ENCODE data around the gene COMTD1.
"Not testable (repeated sequence)": the region's sequence is repeated elsewhere in the genome, so short reads cannot be mapped to it uniquely, and the experiment has no call there.

The COMTD1 gene

DNA sequence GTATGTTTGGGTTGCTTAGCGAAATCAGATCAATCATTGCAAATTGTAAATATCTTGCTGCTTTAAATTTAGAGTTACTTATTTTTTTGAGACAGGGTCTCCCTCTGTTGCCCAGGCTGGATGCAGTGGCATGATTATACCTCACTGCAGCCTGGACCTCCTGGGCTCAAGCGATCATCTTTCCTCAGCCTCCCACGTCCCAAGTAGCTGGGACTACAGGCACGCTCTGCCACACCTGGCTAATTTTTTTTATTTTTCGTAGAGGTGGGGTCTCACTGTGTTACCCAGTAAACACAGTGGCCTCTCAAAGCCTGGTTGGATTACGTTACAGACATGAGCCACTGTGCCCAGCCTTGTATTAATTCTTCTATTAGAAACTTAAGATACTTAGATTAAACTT, 23.4 kb downstream of the COMTD1 start:
- DNase-seq: no peak

DNA sequence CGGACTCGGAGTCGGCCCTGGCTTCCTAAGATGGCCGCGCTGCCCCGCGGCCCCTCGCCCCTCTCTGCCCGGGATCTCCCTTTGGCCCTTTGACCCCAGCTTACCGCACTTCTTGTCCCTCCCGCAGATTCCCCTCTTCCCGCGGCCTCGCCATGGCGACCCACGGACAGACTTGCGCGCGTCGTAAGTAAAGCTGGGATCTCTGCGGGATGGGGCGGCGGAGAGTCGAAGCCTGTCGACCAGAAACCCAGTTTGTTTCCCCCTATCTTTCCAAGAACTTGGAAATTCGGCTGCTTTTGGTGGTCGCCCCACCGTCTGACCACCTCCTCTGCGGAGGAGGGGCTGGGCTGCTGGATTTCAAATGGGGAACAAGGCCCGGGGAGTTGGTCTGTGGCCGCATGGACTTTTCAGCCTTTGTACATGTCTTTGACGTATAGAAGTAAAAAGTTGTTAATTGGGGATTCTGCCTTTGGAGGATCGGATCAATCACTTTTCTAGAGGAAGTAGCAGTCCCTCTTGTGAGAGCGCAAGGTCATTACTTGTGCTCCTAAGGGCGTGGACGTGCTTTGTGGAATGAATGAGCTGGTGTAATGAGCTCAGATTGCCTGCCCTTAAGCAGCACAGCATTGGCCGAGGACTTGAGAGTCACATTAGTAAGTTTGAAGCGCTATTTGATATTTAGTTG, 24.6 kb downstream of the COMTD1 start:
- no peak for DNase-seq

DNA sequence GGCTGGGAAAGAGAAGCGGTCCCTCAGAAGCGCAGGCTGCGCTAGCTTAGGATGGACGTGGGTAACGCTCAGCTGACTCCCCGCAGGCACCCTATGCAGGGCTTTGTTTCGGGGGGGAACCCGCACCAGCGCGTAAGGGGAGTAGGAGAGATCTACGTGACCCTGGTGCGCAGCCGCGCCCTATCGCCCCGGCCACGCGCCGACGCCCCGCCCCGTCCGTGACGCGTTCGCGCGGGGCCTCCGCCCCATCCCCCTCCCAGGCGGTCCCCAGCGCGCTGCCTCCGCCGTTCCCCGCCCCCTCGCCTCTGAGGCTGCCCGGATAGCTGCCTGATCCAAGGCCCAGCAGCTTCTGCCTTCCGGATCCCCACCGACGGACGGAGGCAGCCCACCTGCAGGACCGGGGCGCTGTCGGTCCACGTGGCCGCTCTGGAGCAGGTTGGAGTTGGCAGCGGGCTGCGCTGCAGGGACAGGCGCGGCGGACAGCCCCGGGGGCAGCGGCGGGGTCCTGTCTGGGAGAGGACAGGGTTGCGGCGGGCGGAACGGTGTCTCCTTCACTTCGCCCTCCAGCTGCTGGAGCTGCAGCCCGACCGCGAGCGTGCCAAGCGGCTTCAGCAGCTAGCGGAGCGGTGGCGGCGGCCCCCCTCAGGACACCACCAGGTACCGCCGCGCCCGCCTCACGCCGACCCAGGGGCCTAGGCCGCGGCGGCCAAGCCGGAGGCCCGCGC, 25.3 kb downstream of the COMTD1 start, which contains the start of gene VDAC2:
VDAC2 (plus strand) TSS at position 515 of the 725 bp plus-strand sequence. CDS start 363 bp downstream, outside the sequence.
- peak; percentile 87 for DNase-seq

DNA sequence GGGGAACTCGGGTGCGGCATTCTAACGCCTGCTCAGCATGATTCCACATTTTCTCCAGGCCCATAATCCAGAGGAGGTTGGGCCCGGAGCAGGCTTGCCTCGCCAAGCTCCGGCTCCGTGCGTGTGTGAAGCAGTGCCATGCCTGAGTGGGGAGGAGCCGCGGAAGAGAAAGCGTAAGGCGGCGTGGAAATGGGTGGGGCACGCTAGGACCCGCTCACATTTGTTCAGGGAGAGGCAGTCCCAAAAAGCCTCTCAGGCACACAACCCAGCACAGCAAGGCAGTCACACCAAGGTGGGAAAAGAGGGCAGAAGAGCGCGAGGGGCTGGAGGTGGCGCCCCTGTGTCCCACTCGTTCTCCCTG, 25.9 kb downstream of the COMTD1 start:
- peak; percentile 35 for DNase-seq

GRCh38 chr10:75209086-75209920, 26.5 kb downstream of the COMTD1 start:
- no peak for DNase-seq

- DNase-seq: no peak
Measured at GRCh38 chr10:75208181-75208580, 27.6 kb downstream of the COMTD1 start.

- no peak for DNase-seq
Measured at GRCh38 chr10:75207857-75208144, 28.0 kb downstream of the COMTD1 start.

DNA sequence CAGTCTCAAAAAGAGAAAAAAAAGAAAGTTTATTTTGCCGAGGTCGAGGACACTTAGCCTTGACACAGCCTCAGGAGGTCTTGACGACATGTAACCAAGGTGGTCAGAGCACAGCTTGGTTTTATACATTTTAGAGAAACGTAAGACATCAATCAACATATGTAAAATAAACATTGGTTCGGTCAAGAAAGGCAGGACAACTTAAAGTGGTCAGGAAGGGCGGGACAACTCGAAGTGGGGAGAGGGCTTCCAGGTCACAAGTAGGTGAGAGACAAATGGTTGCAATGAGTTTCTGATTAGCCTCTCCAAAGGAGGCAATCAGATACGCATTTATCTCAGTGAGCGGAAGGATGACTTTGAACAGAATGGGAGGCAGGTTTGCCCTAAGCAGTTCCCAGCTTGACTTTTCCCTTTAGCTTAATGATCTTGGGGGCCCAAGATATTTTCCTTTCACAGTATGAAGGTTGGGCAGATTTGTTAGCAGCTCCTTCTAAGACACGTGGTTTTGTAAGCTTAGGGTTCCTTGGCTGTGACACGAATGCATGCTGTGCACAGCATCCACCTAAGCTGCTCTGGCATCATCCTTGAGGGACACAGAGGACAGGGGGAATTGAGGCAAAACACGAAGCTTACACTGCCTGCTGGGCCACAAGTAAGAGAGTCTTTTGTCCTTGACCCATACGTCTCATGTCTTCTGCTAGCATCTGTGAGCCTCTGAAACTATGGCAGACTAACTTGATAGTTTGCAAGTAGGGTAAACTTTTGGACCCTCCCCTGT, 28.5 kb downstream of the COMTD1 start:
- no peak for DNase-seq

GRCh38 chr10:75206638-75207037, 29.1 kb downstream of the COMTD1 start:
- DNase-seq: not testable (repeated sequence)

DNA sequence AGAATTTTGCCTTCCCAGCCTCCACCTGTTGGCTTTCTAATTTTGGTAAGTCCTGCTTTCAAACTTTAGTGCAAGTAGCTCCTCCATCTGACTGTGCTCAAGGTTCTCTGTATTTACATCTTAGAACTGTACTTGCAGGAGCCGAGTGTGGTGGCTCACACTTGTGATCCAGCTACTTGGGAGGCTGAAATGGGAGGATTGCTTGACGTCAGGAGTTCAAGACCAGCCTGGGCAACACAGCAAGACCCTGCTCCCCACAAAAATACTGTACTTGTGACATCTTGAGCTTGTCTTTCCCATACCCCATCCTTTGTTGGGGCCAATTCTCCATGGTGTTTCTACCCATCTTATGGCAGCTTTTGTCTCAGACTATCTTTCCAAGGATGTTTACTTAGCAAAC, 29.8 kb downstream of the COMTD1 start:
- DNase-seq: no peak

DNA sequence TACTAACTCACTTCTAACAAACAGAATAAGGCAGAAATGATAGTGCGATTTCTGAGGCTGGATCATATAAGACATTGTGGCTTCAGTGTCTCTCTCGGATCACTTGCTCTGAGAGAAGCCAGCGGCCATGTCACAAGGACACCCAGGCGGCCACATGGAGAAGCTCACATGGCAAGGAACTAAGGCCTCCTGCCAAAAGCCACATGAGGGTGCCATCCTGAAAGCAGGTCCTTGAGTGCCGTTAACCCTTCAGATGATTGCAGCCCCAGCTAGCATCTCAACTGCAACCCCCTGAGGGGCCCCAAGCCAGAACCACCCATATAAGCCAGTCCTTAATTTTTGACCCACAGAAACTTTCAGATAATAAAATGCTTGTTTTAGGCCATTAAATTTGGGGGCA, 32.0 kb downstream of the COMTD1 start:
- DNase-seq: no peak

DNA sequence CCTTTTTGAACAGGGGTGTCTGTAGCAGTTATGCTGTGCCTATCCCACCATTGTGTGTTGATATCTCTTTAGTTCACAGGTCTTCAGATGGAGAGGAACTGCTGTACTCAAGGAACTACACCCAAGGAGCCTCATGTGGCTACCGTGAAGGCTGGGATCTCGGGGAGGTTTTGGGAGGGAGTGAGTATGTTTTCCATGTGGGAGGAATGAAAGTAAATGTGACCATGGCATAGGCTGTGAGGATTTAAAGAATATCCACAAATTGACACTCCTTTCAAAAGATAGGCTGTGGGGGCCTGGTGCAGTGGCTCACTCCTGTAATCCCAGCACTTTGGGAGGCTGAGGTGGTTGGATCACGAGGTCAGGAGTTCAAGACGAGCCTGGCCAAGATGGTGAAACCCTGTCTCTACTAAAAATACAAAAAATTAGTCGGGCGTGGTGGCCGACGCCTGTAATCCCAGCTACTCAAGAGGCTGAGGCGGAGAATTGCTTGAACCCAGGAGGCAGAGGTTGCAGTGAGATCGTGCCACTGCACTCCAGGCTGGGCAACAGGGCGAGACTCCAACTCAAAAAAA, 32.6 kb downstream of the COMTD1 start:
- DNase-seq: not testable (repeated sequence)

DNA sequence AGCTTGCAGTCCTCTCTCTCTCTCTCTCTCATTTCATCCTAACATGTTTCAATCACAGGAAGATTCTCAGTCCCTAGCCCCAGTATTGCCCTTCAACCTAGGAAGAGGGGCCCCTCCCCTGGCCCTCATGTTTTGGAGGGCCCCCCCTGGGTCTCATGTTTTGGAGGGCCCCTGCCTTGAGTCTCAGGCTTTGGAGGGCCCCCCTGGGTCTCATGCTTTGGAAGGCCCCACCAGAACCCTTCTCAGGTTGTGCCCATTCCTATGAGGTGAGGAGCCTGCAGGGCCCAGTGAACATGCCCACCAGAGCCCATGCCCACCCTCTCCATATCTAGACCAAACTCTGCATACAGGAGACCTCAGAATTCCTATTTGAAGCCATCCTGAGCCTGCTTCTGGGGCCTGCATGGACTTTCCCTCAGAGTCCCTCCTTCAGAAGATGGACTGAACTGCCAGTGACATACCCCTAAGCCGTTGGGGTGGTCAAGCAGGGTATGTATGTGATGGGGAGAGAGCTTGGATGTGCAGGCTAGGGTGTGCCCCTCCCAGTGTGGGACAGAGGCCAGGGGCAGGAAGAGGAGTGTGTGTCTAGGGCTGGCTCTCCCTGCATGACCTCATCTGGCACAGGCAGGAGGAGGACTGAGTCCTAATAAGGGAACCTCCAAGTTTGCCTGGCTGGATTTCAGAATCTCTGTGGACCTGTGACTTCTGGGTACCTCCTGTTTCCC, 33.3 kb downstream of the COMTD1 start:
- DNase-seq: no peak

- no peak for DNase-seq
Measured at GRCh38 chr10:75201793-75202307, 33.9 kb downstream of the COMTD1 start.

DNA sequence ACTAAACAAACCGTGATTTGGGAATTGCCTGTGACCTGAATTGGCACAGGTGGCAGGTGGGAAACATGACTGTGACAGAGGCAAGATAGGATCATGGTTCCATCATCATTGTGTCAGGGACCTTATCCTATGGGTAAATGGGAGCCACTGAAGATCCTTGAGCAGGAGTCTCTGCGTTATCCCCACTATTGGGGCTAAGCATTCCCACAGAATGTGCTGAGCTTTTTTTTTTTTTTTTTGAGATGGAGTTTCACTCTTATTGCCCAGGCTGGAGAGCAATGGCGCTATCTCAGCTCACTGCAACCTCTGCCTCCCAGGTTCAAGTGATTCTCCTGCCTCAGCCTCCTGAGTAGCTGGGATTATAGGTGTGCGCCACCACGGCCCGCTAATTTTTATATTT, 35.8 kb downstream of the COMTD1 start:
- not testable (repeated sequence) for DNase-seq

GRCh38 chr10:75197906-75198305, 37.9 kb downstream of the COMTD1 start:
- no peak for DNase-seq

GRCh38 chr10:75197066-75197465, 38.7 kb downstream of the COMTD1 start:
- DNase-seq: no peak

DNA sequence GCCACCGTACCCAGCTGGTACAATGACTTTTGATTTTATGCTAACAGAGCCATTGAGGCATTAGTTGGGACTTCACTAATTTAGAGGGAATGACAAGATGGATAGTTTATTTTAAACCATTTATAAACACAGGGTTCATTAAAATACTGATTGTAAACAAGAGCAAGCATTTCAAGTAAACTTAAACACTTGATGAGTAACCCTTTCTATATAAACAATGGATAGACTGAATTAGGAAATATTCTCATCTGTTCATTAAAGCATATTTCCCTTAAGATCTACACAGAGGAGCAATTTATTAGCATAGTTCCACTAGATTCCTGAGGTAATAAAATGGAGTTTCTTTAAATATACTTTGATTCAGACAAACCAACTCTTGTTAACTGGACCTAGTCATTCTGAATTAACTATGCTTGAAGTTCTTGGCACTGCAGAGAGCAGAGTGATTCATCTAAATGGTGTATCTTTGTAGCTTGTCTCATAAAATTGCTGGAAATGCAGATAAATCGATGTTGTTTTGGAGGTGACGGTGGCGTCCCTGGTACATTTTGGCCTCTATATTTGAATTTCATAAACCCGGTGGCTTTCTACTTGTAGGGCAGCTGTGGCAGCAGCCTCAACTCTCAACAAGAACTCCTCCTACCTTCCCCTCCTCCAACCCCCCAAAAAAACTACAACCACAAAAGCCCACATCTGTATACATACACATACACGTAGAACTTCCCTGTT, 40.6 kb downstream of the COMTD1 start:
- DNase-seq: no peak

GRCh38 chr10:75194625-75195024, 41.1 kb downstream of the COMTD1 start:
- DNase-seq: not testable (repeated sequence)

DNA sequence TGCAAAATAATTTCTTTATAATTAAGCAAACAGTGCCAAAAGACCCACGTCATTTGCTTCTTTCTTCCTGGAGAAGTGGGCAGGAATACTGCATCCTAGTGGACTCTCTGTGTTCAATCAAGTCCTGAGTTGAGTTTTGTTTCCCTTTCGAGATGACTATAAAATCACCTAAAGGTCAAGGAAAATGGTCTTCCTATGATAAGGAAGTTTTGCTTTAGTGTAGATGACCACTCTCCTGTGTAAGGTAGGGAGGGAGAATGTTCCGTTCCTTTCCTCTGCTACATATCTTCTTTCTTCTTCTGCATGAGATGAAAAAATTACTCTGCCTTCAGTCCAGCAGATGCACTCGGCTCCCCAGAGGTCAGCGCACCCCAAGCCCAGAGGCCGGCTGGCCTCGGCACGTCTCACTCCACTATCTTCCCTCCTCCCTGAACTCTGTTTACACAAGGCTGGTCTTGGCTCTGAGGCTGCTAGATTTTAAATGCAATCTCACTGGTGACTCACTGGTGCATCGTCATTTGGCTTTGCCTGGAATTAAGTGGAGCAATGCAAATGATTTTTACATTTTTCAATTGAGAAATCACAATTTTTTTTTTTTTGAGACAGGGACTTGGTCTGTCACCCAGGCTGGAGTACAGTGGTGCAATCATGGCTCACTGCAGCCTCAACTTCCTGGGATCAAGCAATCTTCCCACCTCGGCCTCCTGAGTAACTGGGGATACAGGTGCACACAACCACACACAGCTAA, 43.8 kb downstream of the COMTD1 start:
- no peak for DNase-seq

Data from GOT3 (cell line).